Heart right ventricle (tissue), 16 donors: ENCODE data around the gene WDR64. TPM values are rescaled to one million over a fixed set of nuclear protein-coding genes. Genes with fewer than 3 reads are reported as not detected.

Source experiments
- ATAC-seq, 8 donors: fragments of 200-7000 bp; cut with Tn5 transposase; one replicate each; pipeline ENCODE4 v1.9.1; 2020; ENCODE audit warnings: mild to moderate bottlenecking in 8 of 8, moderate library complexity in 8 of 8, moderate number of reproducible peaks in 1 of 8
- DNase-seq, 2 donors: peaks; one replicate each; pipeline ENCODE4 v3.0.0-alpha.2; 2020
- H3K27ac ChIP-seq, 10 donors: fragments of 200-600 bp; sonication (generic) in 2 of 10; one replicate each; pipeline versions ENCODE4 v1.5.0 to v1.8.0; 2020 to 2022; ENCODE audit warnings: mild to moderate bottlenecking in 3 of 10
- H3K27me3 ChIP-seq, 7 donors: fragments of 200-600 bp; one replicate each; pipeline ENCODE4 v1.8.0; 2021 to 2022; ENCODE audit warnings: mild to moderate bottlenecking in 2 of 7
- H3K36me3 ChIP-seq, 9 donors: fragments of 200-600 bp; sonication (generic) in 1 of 9; one replicate each; pipeline versions ENCODE4 v1.5.0 to v1.8.0; 2020 to 2022; ENCODE audit warnings: mild to moderate bottlenecking in 2 of 9
- H3K4me1 ChIP-seq, 9 donors: fragments of 200-600 bp; sonication (generic) in 1 of 9; one replicate each; pipeline versions ENCODE4 v1.5.0 to v1.8.0; 2020 to 2022; ENCODE audit warnings: mild to moderate bottlenecking in 4 of 9
- H3K4me3 ChIP-seq, 10 donors: fragments of 200-600 bp; sonication (generic) in 2 of 10; one replicate each; pipeline versions ENCODE4 v1.5.0 to v1.8.0; 2020 to 2022; ENCODE audit warnings: mild to moderate bottlenecking in 7 of 10, moderate library complexity in 2 of 10
- H3K9me3 ChIP-seq, 11 donors: fragments of 200-600 bp in 10 of 11; sonication (generic) in 2 of 11; one replicate each; pipeline versions ENCODE4 v1.5.0 to v1.8.0; 2013 to 2022; ENCODE audit warnings: mild to moderate bottlenecking in 2 of 11, control low read depth in 1 of 11, moderate library complexity in 1 of 11
- CTCF ChIP-seq, 9 donors: fragments of 200-600 bp; sonication (generic) in 2 of 9; IDR thresholded peaks; one replicate each; pipeline versions ENCODE4 v1.5.0 to v1.8.0; 2021 to 2022; ENCODE audit warnings: antibody characterized with exemption in 9 of 9, mild to moderate bottlenecking in 5 of 9, moderate library complexity in 1 of 9
- WGBS, 2 donors: extraction: QIAGEN DNeasy Blood & Tissue Kit; methylation state at CpG; one replicate each; pipeline ENCODE4 v1.1.7; 2013; ENCODE audit warnings: inconsistent platforms in 1 of 2; 5-methylcytosine and 5-hydroxymethylcytosine counted together
- intact Hi-C, 10 donors: fragments of 100-400 bp; cut with DNase I; formaldehyde crosslinking; loops; one replicate each; pipeline versions ENCODE4 v1.11.1 to v1.14.2; 2022
- polyA plus RNA-seq, 2 donors: library from polyadenylated mRNA; stranded (reverse); fragments of 200-250 nt; gene quantifications; one replicate each; pipeline ENCODE4 v1.2.3, GENCODE V29; 2013
- total RNA-seq, 10 donors: library from RNA; stranded (reverse); fragmentation: NEBNext Ultra II Directional in 3 of 10; extraction: Animal tissue kit (Norgen Biotek cat#: 25700) in 3 of 10; gene quantifications; one replicate each; pipeline versions ENCODE4 v1.2.1 to v1.2.4, GENCODE V29; 2021 to 2023
- donor health status: Arrhythmogenic right ventricular cardiomyopathy.
- donor health status: ischemic (EF 13 %, LVEDD 7.1; RV severe dilation, severe dysfunction).
- donor health status: healthy with polysubstance abuse.
- donor health status: DM: no; HTN: yes; CAD: no.
- donor health status: DM: no; HTN: no; CAD: no.
- donor health status: ischemic (EF 25% LVEDD 6.9; RV normal size, moderate dysfunction).
- donor health status: ischemic (EF 25% LVEDD 5.7; RV mildly dilated, moderate dysfunction).
- donor health status: healthy.
- donor health status: DM: yes; HTN: yes; CAD: no.
- donor health status: Ischemic cardiomyopathy.
- donor health status: ischemic (EF 35%, LVEDD 5.7; RV mildly dilated, moderate dysfunction).
- donor health status: nonischemic (EF 11% LVEDD 7.7; RV severe dilation, severe dysfunction).
- donor health status: DM: yes; HTN: yes; CAD: no.
- donor health status: PGD.
- donor health status: ischemic (EF 29% LVEDD 5.4; RV normal size, mild dysfunction).
- donor health status: nonischemic (EF 23%, LVEDD 6.1; RV moderate dilation, normal function).

The WDR64 gene
- total and polyA plus RNA-seq, 12 donors = 0.59 TPM; not detected in 11

GRCh38 chr1:241816008-241816407 is 163.9 kb downstream of the WDR64 start:
- WGBS, 2 donors = 68 to 80% methylated on average over 6 of the region's 6 CpGs
- Histone ChIP-seq H3K27me3 (peaks cover 0 to 7% (median 0%) of the 10 kb centered on the region in 7 donors), H3K27ac (no peak overlapping the region), H3K4me3 (no peak overlapping the region), H3K36me3 (no peaks in the 10 kb centered on the region), H3K4me1 (no peaks in the 10 kb centered on the region), H3K9me3 (no peaks in the 10 kb centered on the region)
- no peak for TF ChIP-seq CTCF (IDR thresholded peaks at IDR 0.05)
- DNase-seq (no peak), ATAC-seq (no peak)
- intact Hi-C loops = no loop called here

DNA sequence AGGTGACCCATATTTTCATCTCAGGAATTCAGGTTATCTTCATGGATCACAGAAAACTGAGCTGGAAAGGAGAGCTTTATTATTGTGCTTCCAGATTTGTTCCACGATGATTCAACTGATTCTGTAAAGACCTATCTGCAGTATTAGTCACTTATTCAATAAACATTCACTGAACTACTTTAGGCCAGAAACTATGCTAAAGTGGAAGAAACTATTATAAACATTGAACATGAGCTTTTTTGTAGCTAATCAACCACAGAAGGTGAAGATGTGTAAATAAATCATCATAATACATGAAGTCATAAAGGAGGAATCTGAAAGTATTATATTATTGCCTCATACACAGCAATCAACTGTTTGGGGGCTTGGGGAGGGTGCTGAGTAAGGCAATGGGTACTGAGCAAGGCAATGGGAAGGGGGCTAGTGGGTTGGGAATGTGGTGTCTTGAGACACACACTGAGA is 165.3 kb downstream of the WDR64 start:
- intact Hi-C loops = no loop called here
- Histone ChIP-seq H3K4me1 (no peaks in the 10 kb centered on the region), H3K27ac (no peak overlapping the region), H3K27me3 (peaks cover 0 to 7% (median 0%) of the 10 kb centered on the region in 7 donors), H3K4me3 (no peak overlapping the region), H3K36me3 (no peaks in the 10 kb centered on the region), H3K9me3 (no peaks in the 10 kb centered on the region)
- ATAC-seq (no peak), DNase-seq (no peak)
- TF ChIP-seq CTCF (IDR thresholded peaks at IDR 0.05) = no peak
- 84 to 95% methylated on average over 1 of the region's 1 CpG for WGBS, 2 donors

DNA sequence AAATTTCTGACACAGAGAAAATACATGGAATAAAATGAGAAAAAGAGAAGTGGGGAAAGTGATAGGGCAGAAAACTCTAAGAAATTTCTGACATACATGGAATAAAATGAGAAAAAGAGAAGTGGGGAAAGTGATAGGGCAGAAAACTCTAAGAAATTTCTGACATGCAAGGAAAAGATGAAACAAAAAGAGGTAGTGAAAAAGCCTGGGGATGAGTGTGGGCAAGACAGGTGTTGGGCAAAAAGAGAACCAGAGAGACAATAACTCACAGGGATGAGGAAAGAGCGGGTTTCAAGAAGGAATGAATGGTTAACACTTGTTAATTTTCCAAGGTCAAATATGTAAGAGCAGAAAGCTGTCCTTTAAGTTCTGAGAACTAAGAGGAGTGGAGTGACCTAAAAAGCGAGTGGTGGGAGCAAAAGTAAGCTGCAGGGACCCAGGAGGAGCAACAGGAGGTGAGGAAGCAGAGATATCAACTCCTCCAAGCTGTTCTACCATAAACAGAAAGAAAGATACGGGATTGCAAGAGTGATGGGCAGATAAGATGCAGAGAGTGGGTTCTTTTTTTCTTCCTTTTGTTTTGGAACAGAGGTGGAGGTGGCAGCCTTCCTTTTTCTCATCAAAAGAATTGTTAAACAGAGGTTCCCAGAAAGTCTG is 166.0 kb downstream of the WDR64 start:
- no peak for TF ChIP-seq CTCF (IDR thresholded peaks at IDR 0.05)

DNA sequence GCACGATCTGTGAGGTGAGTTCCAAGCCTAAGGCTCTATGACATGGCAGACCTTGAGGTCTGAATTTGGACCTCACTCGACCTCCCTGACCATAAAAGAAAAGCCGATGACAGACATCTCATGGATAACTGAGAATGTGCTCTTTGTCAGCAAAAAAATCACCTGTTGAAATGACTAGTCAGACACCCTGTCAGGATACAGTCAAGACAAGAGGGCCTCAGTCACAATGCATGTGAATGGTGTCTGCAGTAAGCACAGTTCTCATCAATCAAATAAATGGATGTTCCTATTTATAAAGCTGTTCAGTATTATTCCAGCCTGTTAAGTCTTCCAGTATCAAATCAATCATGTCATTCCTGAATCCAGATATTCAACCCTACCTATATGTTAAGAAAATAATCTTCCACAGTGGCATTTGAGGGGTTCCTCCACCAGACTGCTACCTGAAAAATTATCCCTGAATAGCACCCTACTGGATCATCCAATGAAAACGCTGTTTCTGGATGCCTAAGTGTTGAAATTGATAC is 167.3 kb downstream of the WDR64 start:
- H3K27ac ChIP-seq = no peak overlapping the region
- H3K36me3 ChIP-seq = no peaks in the 10 kb centered on the region
- intact Hi-C loops = no loop called here
- no peaks in the 10 kb centered on the region for H3K9me3 ChIP-seq
- H3K4me3 ChIP-seq = no peak overlapping the region
- no peak for TF ChIP-seq CTCF (IDR thresholded peaks at IDR 0.05)
- no peak for DNase-seq
- WGBS, 2 donors = 75 to 79% methylated on average over 4 of the region's 4 CpGs
- ATAC-seq = no peak
- H3K4me1 ChIP-seq = no peaks in the 10 kb centered on the region
- peaks cover 0 to 7% (median 0%) of the 10 kb centered on the region in 7 donors for H3K27me3 ChIP-seq

More for the DNA sequence above, 166.0 kb downstream of the WDR64 start:
- peaks cover 0 to 7% (median 0%) of the 10 kb centered on the region in 7 donors for H3K27me3 ChIP-seq
- DNase-seq (no peak), ATAC-seq (no peak)
- WGBS, 2 donors = 56 to 59% methylated on average over 3 of the region's 3 CpGs
- intact Hi-C loops = no loop called here
- no peak overlapping the region for H3K27ac ChIP-seq
- H3K36me3 ChIP-seq = no peaks in the 10 kb centered on the region
- H3K9me3 ChIP-seq = no peaks in the 10 kb centered on the region
- H3K4me1 ChIP-seq = no peaks in the 10 kb centered on the region
- H3K4me3 ChIP-seq = no peak overlapping the region
